Activated CD4-positive, alpha-beta T cell treated with anti-CD3 and anti-CD28 coated beads for 24 hours (primary cell): ENCODE data around the gene IRF8.
A peak's percentile ranks its signal among the peaks of the same experiment; 100 is the strongest.
"Not testable (repeated sequence)": the region's sequence is repeated elsewhere in the genome, so short reads cannot be mapped to it uniquely, and the experiment has no call there.

ENCODE experiments used
- DNase-seq, 2 donors: peaks; one replicate each; pipeline ENCODE4 v3.0.0-alpha.2; 2020; ENCODE audit warnings: low read depth in 2 of 2

The IRF8 gene

DNA sequence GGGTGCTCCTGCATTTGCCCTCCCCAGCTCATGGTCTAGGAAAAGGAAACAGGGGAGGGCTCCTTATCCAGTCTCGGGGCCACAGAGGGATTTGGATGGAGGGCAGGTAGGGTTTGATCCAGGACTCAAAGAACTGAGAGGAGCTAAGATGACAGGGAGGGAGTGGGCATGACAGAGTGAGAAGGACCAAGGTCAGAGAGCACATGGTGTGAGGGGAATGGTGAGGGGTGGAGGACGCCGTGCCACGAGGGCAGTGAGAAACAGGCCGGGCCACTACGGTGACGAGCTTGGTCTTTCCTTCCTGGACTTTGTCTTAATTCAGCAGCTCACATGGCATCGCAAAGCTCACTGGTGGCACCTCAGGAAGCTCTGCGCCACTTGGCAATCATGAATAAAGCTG is 35.2 kb downstream of the IRF8 start:
- DNase-seq: no peak

DNA sequence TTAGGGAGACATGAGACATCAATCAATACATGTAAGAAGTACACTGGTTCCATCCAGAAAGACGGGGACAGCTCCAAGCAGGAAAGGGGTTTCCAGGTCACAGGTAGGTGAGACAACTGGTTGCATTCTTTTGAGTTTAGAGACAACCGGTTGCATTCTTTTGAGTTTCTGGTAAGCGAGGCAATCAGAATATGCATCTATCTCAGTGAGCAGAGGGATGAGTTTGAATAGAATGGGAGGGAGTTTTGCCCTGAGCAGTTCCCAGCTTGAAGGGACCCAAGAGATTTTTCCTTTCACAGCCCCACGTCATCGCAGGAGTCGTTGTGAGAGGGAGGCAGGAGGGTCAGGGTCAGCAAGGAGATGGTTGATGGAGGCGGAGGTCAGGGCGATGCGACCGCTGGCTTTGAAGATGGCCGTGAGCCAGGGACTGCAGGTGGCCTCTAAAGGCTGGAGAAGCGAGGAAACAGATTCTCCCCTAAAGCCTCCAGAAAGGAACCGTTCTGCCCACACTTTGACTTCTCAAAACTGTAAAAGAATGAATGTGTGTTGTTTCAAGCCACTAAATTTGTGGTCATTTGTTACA is 36.5 kb downstream of the IRF8 start:
- DNase-seq: no peak

DNA sequence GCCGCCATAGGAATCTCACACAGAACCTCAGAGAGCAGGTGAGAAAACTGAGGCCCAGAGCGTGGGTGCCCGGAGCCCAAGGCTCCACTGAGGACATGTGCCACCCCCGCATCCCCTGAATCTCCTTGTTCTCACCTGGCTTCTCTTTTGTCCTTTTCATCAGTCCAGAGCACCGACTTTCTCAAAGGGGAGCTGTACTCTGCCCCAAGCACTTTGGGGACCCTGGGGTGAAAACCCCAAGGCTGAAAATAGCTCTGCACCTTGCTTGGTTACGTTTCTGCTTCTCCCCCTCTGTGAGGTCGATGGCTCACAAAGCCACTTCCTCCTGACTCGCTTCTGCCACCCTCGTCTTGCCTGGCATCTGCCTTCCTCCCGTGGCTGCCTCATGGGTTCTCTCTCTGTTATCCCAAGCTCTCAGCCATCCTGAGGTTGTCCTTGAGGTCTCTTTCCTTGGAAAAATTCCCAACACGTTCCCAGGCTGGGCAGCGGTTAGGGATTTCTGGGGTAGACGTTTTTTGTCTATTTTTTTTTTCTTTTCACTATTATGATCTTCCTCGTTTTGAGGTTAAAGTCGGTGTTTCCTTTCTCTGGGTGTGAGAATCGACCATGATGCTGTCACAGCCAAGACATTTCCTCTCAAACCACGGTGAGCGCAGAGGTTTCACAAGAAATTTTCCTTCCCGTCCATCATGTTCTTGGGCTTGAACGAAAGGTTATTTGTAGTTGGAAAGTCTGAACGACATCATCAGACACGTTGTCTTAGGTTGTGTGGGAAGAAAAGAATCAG is 37.2 kb downstream of the IRF8 start:
- DNase-seq: peak; percentile 56 to 58

DNA sequence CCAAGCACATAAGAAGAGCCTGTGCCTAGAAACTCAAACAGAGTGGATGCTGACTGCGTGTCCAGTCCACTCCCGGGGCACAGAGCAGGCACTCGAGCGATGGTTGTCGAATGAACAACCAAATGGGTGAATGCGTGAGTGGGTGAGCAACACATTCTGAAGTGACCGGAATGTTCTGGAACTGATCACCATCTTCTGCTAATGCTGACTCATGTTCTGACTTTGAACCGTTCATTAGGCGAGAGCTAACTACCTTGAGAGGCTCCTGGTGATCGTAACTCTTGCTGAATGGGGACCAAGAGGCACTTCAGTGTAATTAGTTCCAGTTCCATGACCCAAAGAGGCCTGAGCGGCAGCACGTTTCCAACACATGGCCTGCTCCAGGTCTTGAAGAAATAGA is 37.9 kb downstream of the IRF8 start:
- DNase-seq: no peak

DNA sequence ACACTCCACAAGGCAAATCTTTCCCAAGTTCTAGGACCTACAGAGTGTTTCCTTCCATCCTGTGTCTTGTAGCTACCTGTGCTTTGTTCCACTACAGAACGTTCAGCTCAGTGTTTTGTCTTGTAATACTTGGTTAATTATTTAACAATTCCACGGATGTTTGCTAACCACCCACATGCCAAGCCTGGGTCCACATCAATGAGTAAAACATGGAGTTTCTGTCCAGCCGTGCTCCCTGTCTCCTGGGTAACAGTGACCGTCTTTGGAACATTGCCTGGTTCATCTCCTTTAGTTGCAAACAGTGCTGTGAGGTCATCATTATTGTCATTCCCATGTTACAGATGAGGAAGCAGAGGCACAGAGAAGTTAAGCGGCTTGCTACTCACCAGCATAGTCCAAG is 41.3 kb downstream of the IRF8 start:
- DNase-seq: no peak

DNA sequence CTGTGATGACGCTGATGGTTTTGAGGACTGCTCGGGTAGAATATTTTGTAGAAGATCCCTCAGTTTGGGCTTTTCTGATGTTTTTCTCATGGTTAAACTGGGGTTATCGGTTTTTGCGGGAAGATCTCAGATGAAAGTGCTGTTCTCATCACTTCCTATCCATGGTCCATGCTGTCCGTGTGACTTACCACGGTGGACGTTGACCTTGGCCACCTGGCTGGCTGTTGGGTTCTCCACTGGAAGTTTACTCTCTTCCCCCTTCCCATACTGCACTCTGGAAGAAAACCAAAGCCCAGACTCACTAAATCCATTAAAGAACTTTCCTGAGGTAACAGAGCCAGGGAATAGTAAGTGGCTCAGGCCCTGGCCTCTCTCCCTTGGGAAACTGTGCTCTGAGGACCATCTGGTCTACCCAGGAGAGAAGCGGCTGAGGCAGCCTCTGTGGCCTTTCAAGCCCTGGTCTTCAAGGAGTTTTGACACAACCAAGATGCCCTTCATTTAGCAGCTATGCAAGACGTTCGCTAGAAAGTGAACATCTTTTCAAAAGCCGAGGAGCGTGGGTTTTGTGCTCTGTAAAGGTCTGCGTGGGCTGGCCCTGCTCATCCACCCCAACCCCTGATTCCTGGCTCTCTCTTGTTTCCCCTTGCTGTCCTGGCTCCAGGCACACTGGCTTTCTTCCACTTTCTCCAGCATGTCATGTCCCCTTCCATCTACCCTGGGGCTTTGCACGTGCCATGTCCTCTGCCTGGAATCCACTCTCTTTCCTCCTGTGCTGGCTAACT is 43.1 kb downstream of the IRF8 start:
- no peak for DNase-seq

DNA sequence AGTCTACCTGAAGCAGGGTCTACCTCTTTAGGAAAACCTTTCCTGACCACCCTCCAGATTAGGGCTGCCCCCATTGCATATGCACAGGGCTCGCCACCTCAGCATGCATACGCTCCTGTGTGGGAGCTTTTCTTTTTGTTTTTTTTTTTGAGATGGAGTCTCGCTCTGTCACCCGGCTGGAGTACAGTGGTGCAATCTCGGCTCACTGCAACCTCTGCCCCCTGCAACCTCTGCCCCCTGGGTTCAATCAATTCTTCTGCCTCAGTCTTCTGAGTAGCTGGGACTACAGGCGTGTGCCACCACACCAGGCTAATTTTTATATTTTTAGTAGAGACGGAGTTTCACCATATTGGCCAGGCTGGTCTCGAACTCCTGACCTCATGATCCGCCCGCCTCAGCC is 43.7 kb downstream of the IRF8 start:
- DNase-seq: not testable (repeated sequence)

DNA sequence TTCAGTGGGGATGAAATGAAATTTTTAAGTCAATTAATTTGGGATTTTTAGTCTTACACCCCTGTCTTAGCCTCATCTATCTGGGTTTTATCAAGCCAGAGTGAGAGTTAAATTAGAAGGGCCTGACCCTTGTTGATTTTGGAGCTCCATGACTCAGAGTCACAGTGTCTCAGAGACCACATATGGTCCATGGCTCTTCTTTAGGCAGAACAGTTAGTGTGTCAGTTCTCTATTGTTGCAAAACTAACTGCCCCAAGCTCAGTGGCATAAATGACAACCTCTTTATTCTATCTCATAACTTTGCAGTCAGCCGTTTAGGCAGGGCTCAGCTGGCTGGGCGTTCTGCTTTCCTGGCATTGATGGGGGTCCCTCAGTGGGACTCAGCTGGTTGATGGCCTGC is 44.7 kb downstream of the IRF8 start:
- no peak for DNase-seq

DNA sequence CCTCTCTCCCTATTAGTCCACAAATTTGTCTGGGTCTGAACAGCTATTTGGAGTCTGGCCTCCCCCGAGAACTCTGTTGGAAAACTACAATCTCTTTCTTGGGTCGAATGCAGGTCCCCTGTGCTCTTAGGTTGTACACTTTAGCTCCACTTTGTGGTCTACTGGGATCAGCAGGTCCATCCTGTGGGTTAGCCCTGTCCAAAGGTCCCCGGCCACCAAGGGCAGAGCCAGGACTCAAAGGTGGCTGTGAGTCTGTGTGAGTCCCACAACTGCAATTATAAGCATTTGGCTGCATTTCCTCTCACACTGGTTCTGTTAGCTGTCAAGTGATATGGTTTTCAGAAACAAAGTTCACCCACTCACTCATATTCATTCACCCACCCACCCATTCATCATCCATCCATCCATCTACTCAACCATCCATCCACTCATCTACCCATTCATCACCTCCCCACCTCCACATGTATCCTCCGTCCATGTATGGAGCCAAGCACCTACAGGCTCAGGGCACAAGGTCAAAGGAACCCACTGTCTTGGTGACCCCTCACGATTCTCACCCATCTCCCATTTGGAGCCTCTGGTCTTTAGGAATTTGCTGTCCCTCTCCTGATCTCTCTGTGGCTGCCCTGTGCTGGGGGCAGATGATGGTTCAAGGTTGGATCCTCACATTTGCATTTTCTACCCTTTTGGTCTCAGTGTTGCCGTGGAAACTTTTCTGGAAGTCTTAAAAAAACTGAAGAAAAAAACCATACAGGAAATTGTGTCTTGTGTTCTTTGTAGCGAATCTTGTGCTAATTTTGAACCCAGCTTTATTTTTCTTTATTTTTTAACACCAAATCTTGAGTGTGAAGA is 45.8 kb downstream of the IRF8 start:
- DNase-seq: no peak

DNA sequence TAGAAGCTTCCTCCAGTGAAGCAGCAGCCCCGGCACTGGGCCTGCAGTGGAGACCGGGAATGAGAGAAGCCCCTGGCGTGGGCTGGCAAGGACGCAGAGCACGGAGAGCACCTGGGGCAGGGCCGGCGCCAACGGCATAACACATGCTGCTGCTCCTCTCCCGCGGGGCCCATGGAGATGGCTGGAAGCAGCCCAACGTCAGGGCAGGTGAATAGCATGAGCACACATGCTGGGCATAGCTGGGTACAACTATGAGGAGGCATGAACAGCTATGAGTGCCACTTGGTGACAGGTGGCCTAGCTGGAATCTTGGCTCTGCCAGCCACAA is 46.4 kb downstream of the IRF8 start:
- no peak for DNase-seq

DNA sequence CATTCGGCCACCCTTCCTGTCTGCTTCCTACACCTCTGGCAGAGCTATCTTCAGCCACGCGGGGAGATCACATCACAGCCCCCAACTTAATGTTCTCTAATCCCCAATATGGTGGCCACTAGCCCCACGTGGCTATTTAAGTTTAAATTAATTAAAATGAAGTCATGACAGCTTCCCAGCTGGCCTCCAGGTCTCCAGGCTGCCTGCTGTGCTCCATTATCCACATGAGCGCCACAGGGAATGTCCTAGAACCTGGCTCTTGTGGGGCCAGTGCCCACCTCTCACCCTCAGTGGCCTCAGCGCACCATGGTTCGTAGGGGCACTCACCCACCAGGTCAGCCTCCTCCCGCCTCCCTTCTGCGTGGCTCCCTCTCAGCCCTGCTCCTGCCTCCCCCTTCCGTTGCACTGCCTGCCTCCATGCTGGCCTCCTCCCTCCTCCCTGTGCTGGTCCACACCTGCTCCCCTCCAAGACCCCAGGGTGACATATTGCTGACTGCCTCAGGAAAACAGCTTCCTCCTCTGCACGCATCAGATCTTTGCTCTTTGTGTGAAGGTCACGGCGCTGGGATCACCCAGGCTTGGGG is 47.7 kb downstream of the IRF8 start:
- DNase-seq: no peak

DNA sequence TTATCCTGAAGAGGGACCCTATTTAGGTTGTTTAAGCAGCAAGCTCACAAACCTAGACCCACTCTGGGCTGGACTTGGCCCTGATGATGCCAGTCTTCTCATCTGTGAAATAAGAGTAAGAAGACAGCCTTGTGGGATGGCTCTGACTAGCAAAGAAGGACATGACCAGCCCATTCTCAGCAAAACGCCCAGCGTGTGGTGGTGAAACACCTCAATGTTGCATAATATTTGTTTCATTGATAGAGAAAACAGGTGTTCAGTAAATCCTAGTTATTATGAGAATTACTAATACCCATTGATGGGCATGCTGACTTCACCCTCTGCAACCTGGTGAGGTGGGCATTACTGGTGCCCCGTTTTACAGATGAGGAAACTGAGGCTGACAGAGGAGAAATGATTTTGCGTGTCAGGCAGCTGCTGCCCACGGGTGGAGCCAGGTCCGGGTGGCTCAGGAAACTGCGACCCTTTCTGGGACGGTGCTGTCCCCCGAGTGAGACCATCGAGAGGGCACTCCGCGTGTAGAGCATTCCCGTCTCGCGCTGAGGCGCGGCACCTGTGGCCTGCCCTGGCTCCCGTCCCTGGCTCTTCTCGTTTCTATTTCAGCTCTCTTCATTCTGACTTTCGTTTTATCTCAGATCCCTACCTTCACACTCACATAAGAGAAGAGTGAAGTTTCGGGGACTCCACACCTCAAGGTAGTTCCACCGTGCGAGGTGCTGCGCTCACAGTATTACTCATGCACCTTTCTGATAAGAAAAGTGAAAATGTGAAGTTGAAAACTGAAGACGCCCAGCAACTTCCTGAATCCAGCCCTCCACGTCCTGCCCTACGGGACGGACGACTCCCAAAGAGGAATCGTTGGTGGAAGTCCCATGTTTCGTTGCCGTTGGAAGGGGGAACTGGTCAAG is 48.5 kb downstream of the IRF8 start:
- DNase-seq: peak; percentile 36 to 40

DNA sequence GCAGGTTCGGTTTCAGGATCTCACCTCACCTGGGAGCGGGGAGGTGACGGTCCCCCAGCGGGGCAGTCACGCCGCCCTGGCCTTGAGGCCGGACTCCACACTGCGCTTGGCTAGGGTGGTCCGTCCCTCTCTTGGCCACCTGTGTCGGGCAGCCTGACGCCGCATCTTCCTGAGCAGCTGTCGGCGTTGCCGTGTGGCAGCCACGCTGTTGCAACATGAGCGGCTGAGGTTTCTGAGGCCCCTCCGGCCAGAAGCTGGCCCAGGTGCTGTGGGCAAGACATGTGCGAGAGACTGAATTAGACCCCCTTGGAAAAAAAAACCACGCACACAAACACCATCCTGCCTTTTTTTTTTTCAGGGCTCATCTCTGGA is 49.2 kb downstream of the IRF8 start:
- DNase-seq: no peak

DNA sequence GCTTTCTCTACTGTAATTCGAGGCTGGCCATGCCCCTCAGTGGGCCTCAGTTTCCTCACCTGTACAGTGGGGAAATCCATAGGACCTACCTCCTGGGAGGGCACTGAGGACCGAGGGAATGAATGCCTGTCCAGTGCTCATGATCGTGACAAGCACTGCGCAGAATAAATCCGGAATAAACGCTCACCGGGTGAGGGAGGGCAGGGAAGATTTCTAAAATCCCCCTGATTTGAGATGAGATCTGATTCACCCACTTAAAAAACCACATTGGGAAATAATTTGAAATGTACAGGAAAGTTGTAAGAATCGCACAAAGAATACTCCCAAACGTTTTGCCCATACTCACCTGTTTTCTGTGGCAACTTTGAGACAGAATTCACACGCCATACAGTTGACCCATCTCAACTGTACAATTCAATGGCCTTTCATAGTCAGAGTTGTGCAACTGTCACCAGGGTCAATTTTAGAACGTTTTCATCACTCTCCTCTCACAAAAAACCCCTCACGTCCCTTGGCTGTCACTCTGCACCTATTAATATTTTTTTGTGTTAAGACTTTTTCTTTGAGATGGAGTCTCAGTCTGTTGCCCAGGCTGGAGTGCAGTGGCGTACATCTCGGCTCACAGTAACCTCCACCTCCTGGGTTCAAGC is 49.8 kb downstream of the IRF8 start:
- DNase-seq: no peak

DNA sequence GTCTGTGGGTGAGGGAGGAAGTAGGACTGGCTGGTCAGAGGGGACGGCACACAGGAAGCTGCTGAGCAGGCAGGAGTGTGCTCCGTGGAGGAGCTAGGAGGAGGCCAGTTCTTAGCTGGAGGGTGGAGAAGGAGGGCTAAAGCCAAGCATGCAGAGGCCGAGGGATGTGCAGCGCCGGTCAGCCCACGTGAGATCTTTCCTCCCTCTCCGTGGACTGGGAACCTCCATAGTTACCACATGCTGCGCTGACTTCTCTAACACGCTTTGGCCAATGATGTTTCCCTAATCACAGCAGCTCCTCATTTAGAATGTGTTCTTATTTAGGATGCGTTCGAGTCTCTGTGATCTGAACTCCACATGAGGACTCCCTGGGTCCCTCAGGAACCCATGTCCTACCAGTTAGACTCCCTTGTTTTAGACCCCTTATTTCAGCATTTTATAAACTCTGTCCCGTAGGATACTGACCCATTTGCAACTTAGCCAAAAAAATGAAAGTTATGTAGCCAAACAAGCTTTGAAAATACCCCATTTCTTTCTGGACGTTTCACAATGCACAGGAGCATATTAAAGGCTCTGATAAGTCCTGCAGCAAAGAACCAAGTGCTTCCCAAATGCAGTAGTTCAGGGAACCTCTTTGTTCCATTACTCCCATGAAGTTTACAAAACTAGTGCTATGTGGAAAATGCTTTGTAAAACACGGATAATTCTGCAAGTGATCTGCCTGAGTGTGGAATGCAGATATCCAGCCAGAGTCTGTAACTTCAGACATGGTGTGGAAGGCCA is 51.4 kb downstream of the IRF8 start:
- no peak for DNase-seq

DNA sequence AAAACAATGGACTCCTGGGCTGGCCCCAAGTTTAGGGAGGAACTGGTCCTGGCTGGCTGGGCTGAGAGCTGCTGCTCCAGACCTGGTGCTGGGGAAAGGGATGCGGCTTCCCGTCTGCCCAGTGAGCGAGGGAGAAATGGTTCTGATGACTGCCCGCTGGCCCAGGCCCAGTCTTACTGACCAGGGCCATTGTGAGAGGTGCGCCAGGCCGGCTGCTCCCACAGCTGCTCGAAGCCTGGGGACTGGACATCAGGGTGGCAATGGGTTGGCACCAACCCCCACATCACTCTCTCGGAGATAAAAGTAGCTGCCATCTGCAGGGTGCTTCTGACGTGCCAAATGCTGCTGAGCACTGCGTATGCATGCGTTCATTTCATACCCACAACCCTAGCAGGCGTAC is 53.2 kb downstream of the IRF8 start:
- no peak for DNase-seq

DNA sequence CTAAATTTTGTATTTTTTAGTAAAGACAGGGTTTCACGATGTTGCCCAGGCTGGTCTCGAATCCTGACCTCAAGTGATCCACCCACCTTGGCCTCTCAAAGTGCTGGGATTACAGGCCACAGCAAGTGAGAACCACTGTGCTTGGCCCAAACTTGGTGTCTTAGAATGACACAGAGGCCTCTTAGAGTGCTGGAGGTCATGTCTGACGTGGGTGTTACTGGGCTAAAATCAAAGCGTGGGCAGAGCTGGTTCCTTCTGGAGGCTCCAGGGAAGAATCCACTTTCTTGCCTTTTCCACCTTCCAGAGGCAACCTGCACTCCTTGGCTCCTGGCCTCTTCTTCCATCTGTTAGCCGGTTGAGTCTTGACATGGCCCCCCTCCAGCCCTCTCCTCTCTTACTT is 53.8 kb downstream of the IRF8 start:
- no peak for DNase-seq

DNA sequence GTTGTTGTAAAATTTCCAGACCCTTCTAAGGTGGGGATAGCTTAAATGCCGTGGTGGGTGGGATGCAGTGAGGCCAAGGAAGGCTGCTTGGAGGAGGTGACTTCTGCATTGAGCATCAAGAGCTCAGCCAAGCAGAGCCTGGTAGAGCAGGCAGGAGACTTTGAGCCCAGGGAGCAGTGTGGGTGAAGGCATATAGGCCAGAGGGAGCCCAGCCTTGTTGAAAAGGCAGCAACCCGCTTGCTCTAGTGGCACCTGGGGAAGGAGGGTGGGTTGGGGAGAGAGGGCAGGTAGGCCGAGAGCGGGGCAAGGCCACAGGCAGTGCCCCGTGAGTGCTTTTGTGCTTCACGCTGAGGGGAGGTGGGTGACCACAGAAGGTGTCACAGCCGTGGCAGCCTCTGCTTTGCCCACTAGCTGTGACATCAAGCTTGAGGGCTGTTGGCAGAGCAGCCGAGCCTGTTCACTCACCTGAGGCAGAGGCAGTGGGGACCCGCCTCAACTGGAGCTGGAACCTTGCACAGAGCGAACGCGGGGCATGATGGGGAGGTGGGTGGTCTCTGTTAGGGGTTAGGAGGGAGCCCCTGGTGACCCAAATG is 56.1 kb downstream of the IRF8 start:
- DNase-seq: no peak

DNA sequence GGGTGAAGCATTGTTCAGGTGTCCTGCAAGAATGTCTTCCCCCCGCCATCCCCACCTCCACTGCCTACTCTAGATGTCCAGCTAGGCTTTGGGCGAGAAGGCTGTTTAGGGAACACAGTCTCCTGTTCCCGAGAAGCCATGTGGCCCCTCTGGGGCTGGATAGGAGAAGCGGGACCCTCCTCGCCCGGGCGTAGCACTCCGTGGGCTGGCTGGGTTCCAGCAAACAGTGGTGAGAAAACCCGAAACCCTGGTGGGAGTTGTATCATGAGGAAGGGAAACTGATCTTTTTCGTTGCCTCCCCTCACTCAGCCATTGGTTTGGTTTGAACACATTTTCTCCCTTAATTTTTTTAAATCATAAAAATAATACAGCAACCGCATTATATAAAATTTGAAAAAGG is 56.6 kb downstream of the IRF8 start:
- DNase-seq: no peak
